NCI-H510A treated with DMSO at 0.1 percent for 48 hours (cell line): Measurements from ENCODE around the gene DEGS2.
A peak's percentile ranks its signal among the peaks of the same experiment; 100 is the strongest.
"Not testable (repeated sequence)": the region's sequence is repeated elsewhere in the genome, so short reads cannot be mapped to it uniquely, and the experiment has no call there.

Source experiments
- DNase-seq: peaks from one replicate; lab custom pipeline; 2025; lab: John Stamatoyannopoulos, UW

DEGS2 gene

DNA sequence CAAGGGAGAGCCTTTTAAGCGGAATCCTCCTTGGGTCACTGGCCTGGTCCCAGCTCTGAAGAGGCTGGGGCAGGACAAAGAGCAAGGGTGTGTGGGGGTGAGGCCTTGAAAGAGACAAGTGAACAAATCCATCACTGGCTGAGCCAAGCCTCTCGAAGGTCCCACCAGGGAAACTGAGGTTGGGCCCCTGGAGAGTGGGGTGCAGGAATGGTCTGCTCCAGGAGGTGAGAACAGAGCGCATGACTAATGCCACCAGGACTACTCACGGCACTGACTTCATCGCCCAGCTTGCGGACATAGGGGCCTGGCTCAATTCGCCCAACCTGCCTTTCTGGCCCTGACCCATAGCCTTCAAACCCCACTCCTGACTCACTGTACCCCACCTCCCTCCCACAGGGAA, 19.2 kb upstream of the DEGS2 start:
- DNase-seq: no peak

DNA sequence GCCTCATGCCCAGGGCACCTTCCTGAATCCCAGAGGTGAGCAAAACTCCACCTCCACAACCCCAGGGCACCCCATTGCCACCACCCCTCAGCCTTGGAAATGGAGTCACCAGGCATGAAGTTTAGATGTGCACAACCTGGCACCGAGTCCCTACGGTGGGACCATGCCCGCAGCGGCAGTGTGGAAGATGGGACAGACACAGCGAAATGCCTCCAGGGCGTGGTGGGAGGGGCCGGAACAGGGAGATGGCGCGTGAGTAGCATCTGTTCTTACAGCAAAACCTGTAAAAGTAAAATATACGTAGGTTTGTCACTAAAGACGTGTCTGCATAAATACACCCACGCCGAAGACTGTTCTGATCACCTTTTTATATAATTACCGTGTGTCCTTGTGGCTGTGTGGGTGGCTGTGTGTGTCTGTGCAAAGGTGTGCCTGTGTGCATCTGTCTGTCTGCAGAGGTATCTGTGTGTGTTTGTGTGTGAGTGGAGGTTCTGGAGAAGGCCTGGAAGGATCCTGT, 17.4 kb upstream of the DEGS2 start:
- DNase-seq: no peak

- DNase-seq: no peak
Measured at GRCh38 chr14:100173353-100173752, 13.9 kb upstream of the DEGS2 start.

GRCh38 chr14:100172811-100173210, 13.4 kb upstream of the DEGS2 start:
- no peak for DNase-seq

DNA sequence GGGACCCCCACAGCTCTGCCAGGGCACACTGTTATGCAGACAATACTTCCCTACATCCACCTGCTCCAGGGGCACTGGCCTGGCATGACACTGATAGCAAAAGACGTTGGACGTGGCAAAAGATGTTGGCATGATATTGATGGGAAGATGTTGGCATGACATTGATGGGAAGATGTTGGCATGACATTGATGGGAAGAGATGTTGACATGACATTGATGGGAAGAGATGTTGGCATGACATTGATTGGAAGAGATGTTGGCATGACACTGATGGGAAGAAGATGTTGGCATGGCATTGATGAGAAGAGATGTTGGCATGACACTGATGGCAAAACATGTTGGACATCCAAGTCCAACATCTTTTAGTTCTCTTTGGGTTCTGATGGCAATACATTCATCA, 11.4 kb upstream of the DEGS2 start:
- DNase-seq: no peak

DNA sequence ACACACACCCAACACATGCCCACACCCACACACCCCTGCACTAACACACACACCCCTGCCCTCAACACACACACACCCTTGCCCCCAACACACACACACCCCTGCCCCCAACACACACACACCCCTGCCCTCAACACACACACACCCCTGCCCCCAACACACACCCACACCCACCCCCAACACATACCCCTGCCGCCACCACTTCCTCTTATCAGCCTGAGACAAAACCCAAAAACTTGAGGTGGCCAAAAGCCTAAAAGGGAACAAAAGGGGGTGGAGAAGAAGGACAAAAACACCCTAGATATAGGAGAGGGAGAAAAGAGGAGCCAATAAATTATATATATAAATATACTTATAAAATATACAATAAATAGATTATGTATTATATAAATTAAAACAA, 9.1 kb upstream of the DEGS2 start:
- DNase-seq: no peak

DNA sequence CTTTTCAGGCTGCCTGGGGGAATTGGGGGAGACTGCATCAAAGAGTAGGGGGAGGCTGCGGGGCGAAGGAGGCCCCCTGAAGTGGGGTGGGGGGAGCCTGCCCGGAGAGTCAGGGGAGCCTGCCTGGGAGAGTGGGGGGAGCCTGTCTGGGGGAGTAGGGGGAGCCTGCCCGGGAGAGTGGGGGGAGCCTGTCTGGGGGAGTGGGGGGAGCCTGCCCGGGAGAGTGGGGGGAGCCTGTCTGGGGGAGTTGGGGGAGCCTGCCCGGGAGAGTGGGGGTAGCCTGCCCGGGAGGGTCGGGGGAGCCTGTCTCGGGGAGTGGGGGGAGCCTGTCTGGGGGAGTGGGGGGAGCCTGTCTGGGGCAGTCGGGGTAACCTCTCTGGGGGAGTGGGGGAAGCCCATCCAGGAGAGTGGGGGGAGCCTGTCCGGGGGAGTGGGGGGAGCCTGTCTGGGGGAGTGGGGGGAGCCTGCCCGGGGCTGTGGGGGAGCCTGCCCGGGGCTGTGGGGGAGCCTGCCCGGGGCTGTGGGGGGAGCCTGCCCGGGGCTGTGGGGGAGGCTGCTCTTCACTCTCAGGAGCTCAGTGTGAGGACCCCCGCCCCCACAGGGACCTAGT, 6.5 kb upstream of the DEGS2 start:
- DNase-seq: no peak

DNA sequence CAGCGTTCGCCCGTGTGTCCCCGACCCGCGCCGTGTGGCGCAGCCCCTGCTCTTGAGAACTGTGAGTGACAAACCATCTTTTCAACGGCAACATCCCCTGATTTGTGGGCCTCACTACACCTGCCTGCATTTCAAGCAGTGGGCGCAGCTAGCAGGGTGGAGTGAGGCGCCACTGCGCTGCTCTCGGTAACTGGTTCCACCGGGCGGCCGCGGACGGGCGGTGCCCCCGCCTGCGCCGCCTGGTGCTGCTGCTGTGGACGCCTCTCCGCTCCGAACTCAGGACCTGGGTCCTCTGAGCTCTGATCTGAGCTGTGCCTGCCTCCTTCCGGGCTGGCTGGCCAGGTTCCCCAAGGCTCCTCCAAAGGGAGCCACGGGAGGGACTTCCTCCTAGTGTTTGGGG, 5.9 kb upstream of the DEGS2 start:
- DNase-seq: no peak

DNA sequence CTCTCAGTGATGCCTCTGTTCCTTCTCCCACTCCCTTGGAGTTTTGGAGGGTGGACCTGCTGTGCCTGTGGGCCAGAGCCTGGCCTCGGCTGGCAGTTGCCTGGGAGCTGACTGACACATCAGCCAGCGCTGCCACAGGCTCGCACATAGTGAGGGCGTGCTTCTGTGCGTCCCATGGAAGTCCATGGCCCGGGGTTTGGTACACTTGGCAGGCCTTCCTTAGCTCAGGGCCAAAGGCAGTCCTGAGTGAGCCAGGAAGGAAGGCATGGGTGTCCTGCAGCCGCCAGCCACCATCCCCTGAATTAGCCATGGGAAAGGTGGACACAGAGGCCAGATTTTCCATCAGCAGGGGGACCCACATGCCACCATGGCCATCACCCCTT, 1.1 kb upstream of the DEGS2 start:
- no peak for DNase-seq

DNA sequence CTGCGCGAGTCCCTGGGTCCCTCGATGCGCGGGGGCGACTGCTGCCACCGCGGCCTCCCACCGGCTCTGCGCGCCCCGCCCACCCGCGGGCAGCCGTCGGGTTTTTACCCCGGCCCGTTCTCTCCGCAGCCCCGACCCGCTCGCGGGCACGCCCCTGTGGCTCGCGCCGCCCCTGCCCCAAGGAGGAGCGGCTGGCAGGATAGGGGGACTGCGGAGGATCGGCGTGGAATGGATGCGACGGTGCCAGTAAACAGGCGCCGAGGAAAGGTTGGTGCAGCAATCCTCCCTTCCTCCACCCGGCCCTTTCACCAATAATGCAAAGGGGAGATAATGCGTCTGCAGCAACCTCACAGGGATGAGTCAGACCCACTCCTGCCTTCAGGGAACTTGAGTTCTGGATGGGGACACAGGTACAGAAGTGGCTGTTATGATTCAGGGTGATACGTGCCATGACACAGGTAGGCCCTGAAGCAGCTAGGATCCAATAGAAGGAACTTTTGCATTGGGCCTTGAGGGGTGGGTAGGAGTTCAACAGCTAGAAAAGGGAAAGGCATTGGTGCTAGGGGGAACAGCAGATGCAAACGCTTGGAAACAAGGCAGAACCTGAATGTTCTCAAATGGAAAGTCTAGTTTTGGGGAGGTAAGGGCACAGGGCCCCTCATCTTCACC, 554 bp upstream of the DEGS2 start:
- DNase-seq: no peak

GRCh38 chr14:100158566-100159093, 815 bp downstream of the DEGS2 start:
- no peak for DNase-seq

DNA sequence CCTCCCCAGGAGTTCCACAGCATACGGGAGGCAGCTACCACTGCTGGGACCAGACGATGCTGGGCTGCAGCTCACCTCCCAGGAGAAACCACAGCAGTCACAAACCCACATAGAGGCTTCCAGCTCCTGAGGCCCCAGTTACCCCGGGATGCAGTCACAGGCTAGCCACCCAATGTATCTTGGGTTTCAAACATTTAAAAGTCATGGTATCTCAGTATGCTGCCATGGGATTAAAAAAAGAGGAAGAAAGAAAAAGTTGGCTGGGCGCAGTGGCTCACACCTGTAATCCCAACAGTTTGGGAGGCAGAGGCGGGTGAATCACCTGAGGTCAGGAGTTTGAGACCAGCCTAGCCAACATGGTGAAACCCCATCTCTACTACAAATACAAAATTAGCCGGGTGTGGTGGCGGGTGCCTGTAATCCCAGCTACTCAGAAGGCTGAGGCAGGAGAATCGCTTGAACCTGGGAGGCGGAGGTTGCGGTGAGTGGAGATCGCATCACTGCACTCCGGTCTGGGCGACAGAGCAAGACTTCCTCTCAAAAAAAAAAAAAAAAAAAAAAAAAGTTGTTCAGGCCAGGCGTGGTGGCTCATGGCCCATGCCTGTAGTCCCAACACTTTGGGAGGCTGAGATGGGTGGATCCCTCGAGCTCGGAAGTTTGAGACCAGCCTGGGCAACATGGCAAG, 1.8 kb downstream of the DEGS2 start:
- not testable (repeated sequence) for DNase-seq

DNA sequence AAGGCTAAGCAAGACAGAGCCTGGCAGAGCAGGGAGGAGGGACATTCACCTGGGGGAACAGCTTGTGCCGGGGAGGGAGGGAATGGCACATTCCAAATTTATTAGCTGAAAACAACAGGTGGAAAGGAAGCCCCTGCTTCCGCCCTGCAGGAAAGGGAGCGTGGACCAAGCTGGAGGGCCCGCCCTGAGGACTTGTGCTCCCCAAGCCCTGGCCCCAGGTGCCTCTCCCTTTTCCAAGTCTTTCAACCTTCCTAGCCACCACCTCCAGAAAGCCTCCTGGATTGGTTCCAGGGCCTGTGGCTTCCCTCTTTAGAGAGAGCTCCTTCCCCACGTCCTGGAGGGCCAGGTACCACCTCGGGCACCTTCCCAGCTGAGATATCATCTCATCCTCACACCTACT, 2.7 kb downstream of the DEGS2 start:
- no peak for DNase-seq

- DNase-seq: no peak
Measured at GRCh38 chr14:100155756-100156616, 3.5 kb downstream of the DEGS2 start.

- peak; percentile 29 for DNase-seq
Measured at GRCh38 chr14:100155049-100155621, 4.3 kb downstream of the DEGS2 start.

DNA sequence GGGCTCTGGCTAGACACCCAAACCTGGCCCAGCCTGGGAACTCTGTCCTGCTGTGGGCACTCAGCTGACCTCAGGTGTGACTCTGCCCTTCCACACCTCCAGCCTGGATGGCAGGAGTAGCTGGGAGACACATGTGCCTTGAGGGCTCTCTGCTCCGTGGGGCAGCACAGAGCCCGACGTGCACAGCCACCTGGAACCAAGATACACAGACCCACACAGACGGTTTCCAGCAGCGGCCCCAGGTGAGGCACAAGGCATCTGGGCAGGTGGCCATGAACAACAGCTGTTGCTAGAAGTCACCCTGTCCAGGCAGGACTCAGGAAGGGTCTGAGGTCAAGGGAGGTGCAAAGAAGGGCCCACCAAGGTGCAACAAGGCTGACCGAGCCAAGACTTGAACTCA, 5.9 kb downstream of the DEGS2 start:
- no peak for DNase-seq

GRCh38 chr14:100152091-100152490, 7.4 kb downstream of the DEGS2 start:
- no peak for DNase-seq

- no peak for DNase-seq
Measured at GRCh38 chr14:100150932-100151587, 8.4 kb downstream of the DEGS2 start.

- DNase-seq: no peak
Measured at GRCh38 chr14:100149851-100150611, 9.4 kb downstream of the DEGS2 start.
